Endodermal cell (in vitro differentiated cells): ENCODE data around the gene WNK2. TPM values are rescaled to one million over a fixed set of nuclear protein-coding genes. Genes with fewer than 3 reads are reported as not detected.
"Not testable (repeated sequence)": the region's sequence is repeated elsewhere in the genome, so short reads cannot be mapped to it uniquely, and the experiment has no call there.

Experiments
- DNase-seq: peaks from one replicate; pipeline ENCODE4 v3.0.0-alpha.2; 2017
- H3K27ac ChIP-seq: 2 replicates; pipeline ENCODE4 v1.5.1; 2013; ENCODE audit warnings: mild to moderate bottlenecking, low read depth, low read length, moderate library complexity
- H3K27me3 ChIP-seq: 2 replicates; pipeline ENCODE4 v1.6.1; 2013; ENCODE audit warnings: mild to moderate bottlenecking, low read length, moderate library complexity; ENCODE audit not compliant: insufficient read depth, control insufficient read depth, poor library complexity, severe bottlenecking
- H3K36me3 ChIP-seq: 2 replicates; pipeline ENCODE4 v1.7.0; 2013; ENCODE audit warnings: mild to moderate bottlenecking, low read length, moderate library complexity; ENCODE audit not compliant: control insufficient read depth, insufficient read depth
- H3K4me1 ChIP-seq: one replicate; pipeline ENCODE4 v1.7.0; 2013; ENCODE audit warnings: low read length; ENCODE audit not compliant: control insufficient read depth, insufficient read depth
- H3K4me3 ChIP-seq: 2 replicates; pipeline ENCODE4 v1.5.1; 2013; ENCODE audit warnings: mild to moderate bottlenecking, low read length, moderate library complexity
- H3K9ac ChIP-seq: 2 replicates; pipeline ENCODE4 v1.6.1; 2013; ENCODE audit warnings: mild to moderate bottlenecking, low read length, moderate library complexity; ENCODE audit not compliant: poor library complexity, severe bottlenecking; ENCODE audit errors: extremely low read depth
- H3K9me3 ChIP-seq: 2 replicates; pipeline ENCODE4 v1.6.1; 2013; ENCODE audit warnings: mild to moderate bottlenecking, low read length, moderate library complexity; ENCODE audit not compliant: control insufficient read depth
- H3K27ac Mint-ChIP-seq: 2 replicates; pipeline ENCODE4 v1.8.0; 2020; ENCODE audit warnings: mixed read lengths
- H3K27me3 Mint-ChIP-seq: 2 replicates; pipeline ENCODE4 v1.8.0; 2021; ENCODE audit warnings: mild to moderate bottlenecking, mixed read lengths; ENCODE audit not compliant: insufficient read depth
- H3K36me3 Mint-ChIP-seq: 2 replicates; pipeline ENCODE4 v1.8.0; 2020; ENCODE audit warnings: low read depth, mixed read lengths
- H3K4me1 Mint-ChIP-seq: 2 replicates; pipeline ENCODE4 v1.8.0; 2020; ENCODE audit warnings: mixed read lengths
- H3K4me3 Mint-ChIP-seq: 2 replicates; pipeline ENCODE4 v1.8.0; 2020; ENCODE audit warnings: mild to moderate bottlenecking, moderate library complexity, mixed read lengths
- H3K9me3 Mint-ChIP-seq: 2 replicates; pipeline ENCODE4 v1.8.0; 2020; ENCODE audit warnings: mild to moderate bottlenecking, mixed read lengths
- WGBS, 2 experiments: methylation state at CpG; one replicate each; pipeline versions ENCODE4 v1.1.5 to v1.1.7; 2013; ENCODE audit warnings: missing lambda C conversion rate in 2 of 2, mixed read lengths in 1 of 2; ENCODE audit not compliant: insufficient coverage in 1 of 2, insufficient read length in 1 of 2; 5-methylcytosine and 5-hydroxymethylcytosine counted together
- total RNA-seq, 2 donors: library from RNA; stranded (reverse); fragmentation: NEBNext Ultra II Directional in 1 of 2; extraction: Animal tissue kit (Norgen Biotek cat#: 25700) in 1 of 2; gene quantifications; 2 replicates in 1 of 2; 3 replicates in 1 of 2; pipeline ENCODE4 v1.2.1, GENCODE V29; 2021
- TF ChIP-seq, protein P1 (sequence below): fragments of 200-600 bp; sonication (generic); conservative IDR thresholded peaks from 2 replicates; pipeline ENCODE4 v1.5.0; 2021; ENCODE audit warnings: antibody characterized with exemption, mild to moderate bottlenecking

WNK2 gene
- total RNA-seq, 2 donors from 2014 or later: 46.1 to 48.8 TPM

DNA sequence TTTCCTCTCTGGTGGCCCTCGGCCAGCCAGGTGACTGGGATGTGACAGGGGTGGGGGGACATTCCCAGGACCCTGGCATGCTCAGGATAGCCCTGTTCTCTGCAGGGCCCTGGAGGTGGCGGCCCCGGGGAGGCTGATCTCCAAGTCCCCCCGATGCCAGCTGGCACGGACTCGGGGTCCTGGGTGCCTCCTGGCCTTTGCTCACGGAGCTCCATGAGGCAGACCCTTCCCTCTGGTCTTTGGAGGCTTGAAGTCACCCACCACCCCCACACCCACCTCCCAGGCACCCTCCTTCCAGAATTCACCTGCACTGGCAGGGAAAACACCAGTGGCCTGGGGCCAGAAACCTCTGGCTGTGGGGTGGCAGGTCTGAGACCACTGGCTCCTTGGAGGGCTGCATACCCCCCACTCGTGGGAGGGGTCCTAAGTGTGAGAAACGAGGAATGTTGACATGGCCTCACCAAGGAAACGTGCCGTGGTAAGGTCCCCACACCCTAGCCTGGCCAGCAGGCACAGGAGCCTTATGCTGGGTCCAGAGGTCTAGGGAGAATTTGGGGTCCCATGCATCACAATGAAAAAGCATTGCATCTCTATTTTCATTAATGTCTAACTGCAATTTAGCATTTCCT, 136.8 kb downstream of the WNK2 start:
- Histone ChIP-seq H3K4me3 (no peak overlapping the region), H3K9me3 (no peaks in the 10 kb centered on the region), H3K27ac (no peak overlapping the region), H3K4me1 (no peaks in the 10 kb centered on the region), H3K27me3 (no peaks in the 10 kb centered on the region), H3K9ac (no peak overlapping the region), H3K36me3 (no peaks in the 10 kb centered on the region)
- H3K27ac Mint-ChIP-seq: no peak overlapping the region
- WGBS, 2 experiments: 90 to 91% methylated on average over 3 to 11 of the region's 11 CpGs
- no peaks in the 10 kb centered on the region for H3K4me1 Mint-ChIP-seq
- H3K36me3 Mint-ChIP-seq: peaks cover 16% of the 10 kb centered on the region
- DNase-seq: no peak
- H3K27me3 Mint-ChIP-seq: no peaks in the 10 kb centered on the region
- TF ChIP-seq, protein P1, sequence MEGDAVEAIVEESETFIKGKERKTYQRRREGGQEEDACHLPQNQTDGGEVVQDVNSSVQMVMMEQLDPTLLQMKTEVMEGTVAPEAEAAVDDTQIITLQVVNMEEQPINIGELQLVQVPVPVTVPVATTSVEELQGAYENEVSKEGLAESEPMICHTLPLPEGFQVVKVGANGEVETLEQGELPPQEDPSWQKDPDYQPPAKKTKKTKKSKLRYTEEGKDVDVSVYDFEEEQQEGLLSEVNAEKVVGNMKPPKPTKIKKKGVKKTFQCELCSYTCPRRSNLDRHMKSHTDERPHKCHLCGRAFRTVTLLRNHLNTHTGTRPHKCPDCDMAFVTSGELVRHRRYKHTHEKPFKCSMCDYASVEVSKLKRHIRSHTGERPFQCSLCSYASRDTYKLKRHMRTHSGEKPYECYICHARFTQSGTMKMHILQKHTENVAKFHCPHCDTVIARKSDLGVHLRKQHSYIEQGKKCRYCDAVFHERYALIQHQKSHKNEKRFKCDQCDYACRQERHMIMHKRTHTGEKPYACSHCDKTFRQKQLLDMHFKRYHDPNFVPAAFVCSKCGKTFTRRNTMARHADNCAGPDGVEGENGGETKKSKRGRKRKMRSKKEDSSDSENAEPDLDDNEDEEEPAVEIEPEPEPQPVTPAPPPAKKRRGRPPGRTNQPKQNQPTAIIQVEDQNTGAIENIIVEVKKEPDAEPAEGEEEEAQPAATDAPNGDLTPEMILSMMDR: no peak
- H3K4me3 Mint-ChIP-seq: no peak overlapping the region
- no peaks in the 10 kb centered on the region for H3K9me3 Mint-ChIP-seq

DNA sequence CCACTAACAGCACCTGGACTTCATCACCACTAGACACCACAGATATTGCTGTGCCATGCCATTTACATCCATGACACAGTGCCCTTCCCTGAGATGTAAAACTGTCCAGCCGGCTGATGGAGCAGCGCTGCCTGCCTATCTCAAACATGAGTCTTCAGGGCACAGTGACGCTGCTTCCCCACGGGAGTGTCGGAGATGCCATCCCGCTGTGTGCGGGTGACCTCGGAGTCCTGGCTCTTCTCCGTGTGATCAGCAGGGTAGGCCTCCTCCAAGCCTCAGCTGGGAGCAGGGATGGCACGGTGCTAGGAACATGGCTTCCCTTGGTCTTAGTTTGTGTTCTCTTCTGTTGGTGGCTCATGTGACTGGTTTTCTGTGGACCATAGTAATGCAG, 137.3 kb downstream of the WNK2 start:
- Mint-ChIP-seq H3K4me3 (no peak overlapping the region), H3K27ac (no peak overlapping the region), H3K4me1 (no peaks in the 10 kb centered on the region), H3K27me3 (no peaks in the 10 kb centered on the region), H3K9me3 (no peaks in the 10 kb centered on the region), H3K36me3 (peaks cover 12% of the 10 kb centered on the region)
- DNase-seq: no peak
- Histone ChIP-seq H3K27me3 (no peaks in the 10 kb centered on the region), H3K4me1 (no peaks in the 10 kb centered on the region), H3K9ac (no peak overlapping the region), H3K4me3 (no peak overlapping the region), H3K36me3 (no peaks in the 10 kb centered on the region), H3K9me3 (no peaks in the 10 kb centered on the region), H3K27ac (no peak overlapping the region)
- WGBS, 2 experiments: 91 to 96% methylated on average over 9 to 10 of the region's 10 CpGs
- TF ChIP-seq, protein P1: no peak

DNA sequence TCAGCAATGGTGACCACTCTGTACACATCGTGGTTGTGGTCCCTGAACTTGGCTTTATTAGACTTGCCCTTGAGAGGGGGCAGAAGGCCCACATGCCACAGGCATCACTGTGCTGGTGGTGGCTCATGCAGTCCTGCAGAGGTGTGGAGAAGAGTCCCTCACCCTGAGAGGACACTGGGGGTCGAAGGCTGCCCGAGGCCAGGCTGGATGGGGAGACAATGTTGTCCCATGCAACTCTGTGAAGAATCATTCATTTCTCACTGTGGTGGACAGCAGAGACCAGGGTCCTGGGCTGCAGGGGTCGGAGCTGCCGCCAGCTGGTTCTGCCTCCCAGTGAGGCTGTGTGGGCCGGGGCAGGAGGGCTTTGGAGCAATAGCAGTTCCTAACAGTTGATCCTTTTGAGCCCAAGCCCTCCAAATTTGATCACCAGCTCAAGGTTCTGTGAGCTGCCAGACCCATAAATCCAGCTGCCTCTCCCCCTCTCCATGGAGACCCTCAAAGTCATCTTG, 139.6 kb downstream of the WNK2 start:
- H3K27ac Mint-ChIP-seq, H3K27me3 Mint-ChIP-seq: not testable (repeated sequence)

More for the DNA sequence above, 139.6 kb downstream of the WNK2 start:
- H3K9me3 ChIP-seq, H3K27ac ChIP-seq, H3K36me3 ChIP-seq, H3K4me3 ChIP-seq, H3K9ac ChIP-seq, DNase-seq, H3K9me3 Mint-ChIP-seq, H3K36me3 Mint-ChIP-seq, H3K4me1 ChIP-seq, H3K4me1 Mint-ChIP-seq, H3K27me3 ChIP-seq, H3K4me3 Mint-ChIP-seq: not testable (repeated sequence)
- WGBS, 2 experiments: 95 to 100% methylated on average over 6 of the region's 6 CpGs
